HG03342 (cell line): ENCODE results near the gene C13orf46.

Experiments
- ATAC-seq: cut with Tn5 transposase; IDR thresholded peaks from one replicate; pipeline ENCODE4 v1.9.1; 2021; ENCODE audit warnings: mild to moderate bottlenecking, moderate library complexity; ENCODE audit not compliant: unreplicated experiment

The C13orf46 gene

GRCh38 chr13:114010401-114011101, 36.7 kb upstream of the C13orf46 start:
- ATAC-seq, result no peak

GRCh38 chr13:114009590-114010400, 35.9 kb upstream of the C13orf46 start:
- ATAC-seq, result no peak

- no peak for ATAC-seq
These were observed 35.2 kb upstream of the C13orf46 start for GRCh38 chr13:114008964-114009589.

- ATAC-seq, result no peak
These were observed 33.7 kb upstream of the C13orf46 start for GRCh38 chr13:114007566-114007965.

- no peak for ATAC-seq
These were observed 31.4 kb upstream of the C13orf46 start for GRCh38 chr13:114005206-114005724.

- no peak for ATAC-seq
These were observed 30.7 kb upstream of the C13orf46 start for GRCh38 chr13:114004420-114005205.

- ATAC-seq, result no peak
These were observed 29.0 kb upstream of the C13orf46 start for GRCh38 chr13:114002771-114003321.

GRCh38 chr13:114002009-114002544, 28.2 kb upstream of the C13orf46 start:
- ATAC-seq, result no peak

GRCh38 chr13:114001331-114002008, 27.6 kb upstream of the C13orf46 start:
- no peak for ATAC-seq

GRCh38 chr13:114000151-114001040, 26.5 kb upstream of the C13orf46 start:
- no peak for ATAC-seq

- ATAC-seq, result no peak
These were observed 25.7 kb upstream of the C13orf46 start for GRCh38 chr13:113999618-113999910.

- ATAC-seq, result no peak
These were observed 25.1 kb upstream of the C13orf46 start for GRCh38 chr13:113998781-113999617.

GRCh38 chr13:113997845-113998751, 24.2 kb upstream of the C13orf46 start:
- no peak for ATAC-seq

- no peak for ATAC-seq
These were observed 23.3 kb upstream of the C13orf46 start for GRCh38 chr13:113996912-113997745.

- no peak for ATAC-seq
These were observed 22.4 kb upstream of the C13orf46 start for GRCh38 chr13:113996081-113996911.
